ENCODE results near the gene SGMS1.

DNA sequence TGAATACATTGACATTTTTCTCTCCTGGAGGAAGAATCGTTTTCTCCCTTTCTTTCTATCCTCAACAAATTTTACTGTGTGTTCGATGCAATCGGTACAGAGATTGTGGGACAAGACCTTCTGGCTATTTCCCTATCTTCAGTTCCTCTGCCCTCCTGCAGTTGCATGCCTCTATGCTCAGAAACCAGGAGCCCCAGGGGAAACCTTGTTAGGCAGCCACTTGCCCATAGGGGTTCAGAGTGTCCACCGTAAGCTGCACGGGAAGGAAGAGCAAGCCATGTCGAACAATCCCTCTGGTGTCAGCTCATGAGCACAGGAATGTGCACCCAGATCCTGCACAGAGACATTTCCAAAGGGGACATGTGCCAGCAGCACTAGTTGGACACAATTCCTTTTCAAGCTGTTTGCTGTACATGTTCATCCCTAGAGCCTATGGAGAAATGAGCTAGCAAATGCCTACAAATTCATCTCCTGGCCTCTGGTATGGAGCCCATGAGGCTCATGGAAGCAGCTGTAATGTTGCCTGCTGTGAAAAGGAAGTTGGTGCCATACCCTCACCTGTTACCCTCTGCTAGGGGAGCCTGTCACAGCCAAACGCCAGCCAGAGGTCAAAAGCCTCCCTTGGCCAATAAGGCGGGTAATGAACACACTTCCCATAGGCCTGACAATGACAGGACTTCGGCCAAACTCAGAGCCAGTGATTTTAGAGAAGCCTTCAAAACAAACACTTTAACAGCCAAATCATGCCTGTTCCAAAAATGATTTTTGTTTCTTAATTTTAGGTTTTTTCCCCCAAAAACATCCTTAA, 336.6 kb downstream of the SGMS1 start:
- TF ChIP-seq POLR2A (IDR thresholded peaks at IDR 0.05; ENCODE audit: low read length): no peak
- TF ChIP-seq GATA1 (IDR thresholded peaks at IDR 0.05; ENCODE audit: low read depth, low read length): no peak
